ENCODE data around the gene PPP1R1B.

DNA sequence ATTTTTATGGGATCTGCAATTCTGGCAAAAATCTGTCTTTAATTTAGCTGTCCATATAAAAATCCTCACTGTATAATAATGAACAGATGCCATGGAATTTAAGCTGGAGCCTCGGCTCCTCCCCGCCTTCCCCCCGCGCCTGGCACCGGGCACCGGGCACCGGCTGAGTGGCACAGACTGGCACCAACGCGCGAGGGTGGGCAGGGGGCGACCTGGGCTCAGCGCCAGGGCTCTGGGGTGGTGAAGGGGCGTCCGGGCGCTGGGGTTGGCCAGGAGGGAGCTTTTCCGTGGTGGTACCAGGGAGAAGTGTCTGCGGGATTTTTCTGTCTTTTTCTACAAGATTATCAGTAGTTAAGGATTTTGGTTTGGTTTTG, 28.1 kb upstream of the PPP1R1B start:
- TF ChIP-seq POLR2AphosphoS5 (IDR thresholded peaks at IDR 0.05; ENCODE audit: insufficient read depth in 1 of 2, low read depth in 1 of 2) (no peak), CTCF (IDR thresholded peaks at IDR 0.05) (no peak)

Data from vagina (tissue), 2 donors.